HG02970 (cell line): ENCODE measurements around the gene ZNF892.
"Not testable (repeated sequence)": the region's sequence is repeated elsewhere in the genome, so short reads cannot be mapped to it uniquely, and the experiment has no call there.

Source experiments
- ATAC-seq: cut with Tn5 transposase; IDR thresholded peaks from one replicate; pipeline ENCODE4 v1.9.1; 2021; ENCODE audit warnings: mild to moderate bottlenecking, moderate library complexity, moderate number of reproducible peaks; ENCODE audit not compliant: unreplicated experiment, low FRiP score

Gene ZNF892

GRCh38 chr2:95220449-95220848 is 13.1 kb downstream of the ZNF892 start:
- no peak for ATAC-seq

GRCh38 chr2:95225658-95226057 is 18.3 kb downstream of the ZNF892 start:
- no peak for ATAC-seq

- no peak for ATAC-seq
Measured at GRCh38 chr2:95231723-95232122, 24.4 kb downstream of the ZNF892 start.

DNA sequence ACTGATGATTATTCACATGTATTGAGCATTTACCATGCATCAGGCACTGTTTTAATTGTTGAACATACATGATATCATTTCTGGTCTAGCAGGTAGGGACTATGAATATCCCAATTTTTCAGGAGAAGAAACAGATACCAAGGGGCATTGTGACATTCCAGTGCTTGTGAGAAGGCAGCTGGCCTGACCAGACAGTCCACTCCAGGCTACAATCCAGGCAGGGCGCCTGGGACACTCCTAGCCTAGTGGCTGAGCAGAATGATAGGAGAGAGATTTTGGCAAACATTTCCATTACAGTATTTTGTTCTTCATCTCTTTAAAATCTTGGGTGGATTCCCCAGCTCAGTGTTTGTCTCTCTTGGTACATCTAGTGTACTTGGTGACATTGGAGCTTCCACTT is 24.9 kb downstream of the ZNF892 start:
- no peak for ATAC-seq

DNA sequence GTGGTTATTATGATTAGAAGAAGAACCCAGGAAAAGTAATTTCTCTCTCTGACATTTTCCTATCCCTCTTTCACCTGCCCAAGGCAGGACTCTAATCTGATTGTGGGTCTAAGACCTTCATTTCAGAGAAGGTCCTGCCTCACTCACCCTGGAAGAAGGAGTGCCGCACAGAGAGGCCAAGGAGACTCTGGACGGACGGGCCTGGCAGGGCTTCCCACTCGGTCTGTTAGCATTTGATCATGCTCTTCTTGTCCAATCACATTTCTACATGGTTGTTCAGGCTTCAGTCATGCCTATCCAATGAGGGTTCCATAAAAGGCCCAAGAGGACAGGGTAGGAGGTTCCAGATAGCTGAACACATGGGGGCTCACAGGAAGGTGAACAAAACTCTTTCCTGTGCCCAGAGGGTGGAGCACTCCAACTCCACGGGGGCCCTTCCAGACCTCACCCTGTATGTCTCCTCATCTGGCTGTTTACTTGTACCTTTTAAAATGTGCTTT is 27.0 kb downstream of the ZNF892 start:
- no peak for ATAC-seq

DNA sequence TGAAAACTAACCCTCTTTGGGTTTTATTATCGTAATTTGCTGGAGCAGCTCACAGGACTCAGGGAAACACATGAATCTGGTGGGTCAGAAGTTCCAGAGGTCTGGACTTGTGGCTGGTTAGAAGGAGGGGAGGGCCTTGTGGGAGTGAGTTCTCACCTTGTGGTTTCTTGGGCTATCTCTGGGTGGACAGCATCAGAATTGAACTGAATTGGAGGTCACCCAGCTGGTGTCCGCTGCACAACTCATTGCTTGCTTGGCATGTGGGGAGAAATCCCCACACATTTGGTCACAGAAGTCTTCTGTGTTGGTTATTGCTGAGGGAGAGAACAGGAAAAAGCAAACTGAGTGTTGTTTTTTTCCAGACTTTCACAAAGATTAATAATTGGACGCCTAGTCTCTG is 27.5 kb downstream of the ZNF892 start:
- ATAC-seq: no peak

GRCh38 chr2:95238131-95238530 is 30.8 kb downstream of the ZNF892 start:
- no peak for ATAC-seq

- no peak for ATAC-seq
Measured at GRCh38 chr2:95240091-95240490, 32.8 kb downstream of the ZNF892 start.

DNA sequence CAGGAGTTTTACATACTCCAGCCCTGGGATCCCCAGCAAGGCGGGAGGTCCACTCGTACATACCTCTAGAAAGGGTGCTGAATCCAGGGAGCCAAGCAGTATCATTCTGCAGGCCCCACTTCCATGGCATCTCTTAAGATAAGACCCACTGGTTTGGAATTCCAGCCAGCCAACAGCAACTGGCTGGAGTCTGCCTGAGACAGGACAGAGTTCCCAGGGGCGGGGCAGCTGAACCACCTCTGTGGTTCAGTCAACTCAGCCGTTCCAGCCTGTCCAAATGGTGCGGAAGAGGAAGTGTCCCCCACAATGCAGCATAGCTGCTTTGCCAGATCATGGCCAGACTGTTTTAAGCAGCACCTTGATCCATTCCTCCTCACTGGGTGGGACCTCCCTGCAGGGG is 33.2 kb downstream of the ZNF892 start:
- no peak for ATAC-seq

DNA sequence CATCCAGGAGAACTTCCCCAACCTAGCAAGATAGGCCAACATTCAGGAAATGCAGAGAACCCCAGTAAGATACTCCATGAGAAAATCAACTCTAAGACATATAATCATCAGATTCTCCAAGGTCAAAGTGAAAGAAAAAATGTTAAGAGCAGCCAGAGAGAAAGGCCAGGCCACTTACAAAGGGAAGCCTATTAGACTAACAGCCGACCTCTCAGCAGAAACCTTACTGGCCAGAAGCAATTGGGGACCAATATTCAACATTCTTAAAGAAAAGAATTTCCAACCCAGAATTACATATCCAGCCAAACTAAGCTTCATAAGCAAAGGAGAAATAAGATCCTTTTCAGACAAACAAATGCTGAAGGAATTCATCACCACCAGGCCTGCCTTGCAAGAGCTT is 34.8 kb downstream of the ZNF892 start:
- not testable (repeated sequence) for ATAC-seq
